Neural cell (in vitro differentiated cells): ENCODE results near the gene POU6F2.

Experiments used
- CTCF ChIP-seq: fragments of 450-650 bp; IDR thresholded peaks from 2 replicates; pipeline ENCODE4 v1.5.1; 2014; ENCODE audit warnings: antibody characterized with exemption, mild to moderate bottlenecking, moderate library complexity; ENCODE audit not compliant: poor library complexity, severe bottlenecking
- EZH2 ChIP-seq: fragments of 200-600, 300-800 bp; shearing (Covaris generic), sonication (generic); IDR thresholded peaks from 2 replicates; pipeline ENCODE4 v1.6.1; 2014; ENCODE audit warnings: antibody characterized with exemption, low read length, borderline replicate concordance, mild to moderate bottlenecking; ENCODE audit not compliant: insufficient read depth, poor library complexity, severe bottlenecking
- MXI1 ChIP-seq: fragments of 450-650 bp; conservative IDR thresholded peaks from 2 replicates; pipeline ENCODE4 v1.6.1; 2014; ENCODE audit warnings: antibody characterized with exemption, mild to moderate bottlenecking; ENCODE audit not compliant: poor library complexity, severe bottlenecking
- POLR2AphosphoS5 ChIP-seq: IDR thresholded peaks from 2 replicates; pipeline ENCODE4 v1.6.1; 2012
- SMC3 ChIP-seq: fragments of 450-650 bp; conservative IDR thresholded peaks from 2 replicates; pipeline ENCODE4 v1.6.1; 2014; ENCODE audit warnings: antibody characterized with exemption, mild to moderate bottlenecking, moderate library complexity; ENCODE audit not compliant: poor library complexity
- TAF1 ChIP-seq: IDR thresholded peaks from 2 replicates; pipeline ENCODE4 v1.6.1; 2012; ENCODE audit warnings: low read depth
- TF ChIP-seq, protein P1 (sequence below): IDR thresholded peaks from 2 replicates; pipeline ENCODE4 v1.6.1; 2012; ENCODE audit warnings: borderline replicate concordance

GRCh38 chr7:39158367-39158766, 180.7 kb downstream of the POU6F2 start:
- no peak for TF ChIP-seq TAF1
- TF ChIP-seq CTCF: no peak
- no peak for TF ChIP-seq EZH2
- TF ChIP-seq, protein P1, sequence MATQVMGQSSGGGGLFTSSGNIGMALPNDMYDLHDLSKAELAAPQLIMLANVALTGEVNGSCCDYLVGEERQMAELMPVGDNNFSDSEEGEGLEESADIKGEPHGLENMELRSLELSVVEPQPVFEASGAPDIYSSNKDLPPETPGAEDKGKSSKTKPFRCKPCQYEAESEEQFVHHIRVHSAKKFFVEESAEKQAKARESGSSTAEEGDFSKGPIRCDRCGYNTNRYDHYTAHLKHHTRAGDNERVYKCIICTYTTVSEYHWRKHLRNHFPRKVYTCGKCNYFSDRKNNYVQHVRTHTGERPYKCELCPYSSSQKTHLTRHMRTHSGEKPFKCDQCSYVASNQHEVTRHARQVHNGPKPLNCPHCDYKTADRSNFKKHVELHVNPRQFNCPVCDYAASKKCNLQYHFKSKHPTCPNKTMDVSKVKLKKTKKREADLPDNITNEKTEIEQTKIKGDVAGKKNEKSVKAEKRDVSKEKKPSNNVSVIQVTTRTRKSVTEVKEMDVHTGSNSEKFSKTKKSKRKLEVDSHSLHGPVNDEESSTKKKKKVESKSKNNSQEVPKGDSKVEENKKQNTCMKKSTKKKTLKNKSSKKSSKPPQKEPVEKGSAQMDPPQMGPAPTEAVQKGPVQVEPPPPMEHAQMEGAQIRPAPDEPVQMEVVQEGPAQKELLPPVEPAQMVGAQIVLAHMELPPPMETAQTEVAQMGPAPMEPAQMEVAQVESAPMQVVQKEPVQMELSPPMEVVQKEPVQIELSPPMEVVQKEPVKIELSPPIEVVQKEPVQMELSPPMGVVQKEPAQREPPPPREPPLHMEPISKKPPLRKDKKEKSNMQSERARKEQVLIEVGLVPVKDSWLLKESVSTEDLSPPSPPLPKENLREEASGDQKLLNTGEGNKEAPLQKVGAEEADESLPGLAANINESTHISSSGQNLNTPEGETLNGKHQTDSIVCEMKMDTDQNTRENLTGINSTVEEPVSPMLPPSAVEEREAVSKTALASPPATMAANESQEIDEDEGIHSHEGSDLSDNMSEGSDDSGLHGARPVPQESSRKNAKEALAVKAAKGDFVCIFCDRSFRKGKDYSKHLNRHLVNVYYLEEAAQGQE: no peak
- TF ChIP-seq POLR2AphosphoS5: no peak
- TF ChIP-seq SMC3: no peak
- TF ChIP-seq MXI1: no peak
